B cell (primary cell): ENCODE results near the gene STIM1. TPM values are rescaled to one million over a fixed set of nuclear protein-coding genes. Genes with fewer than 3 reads are reported as not detected.

Source experiments
- ATAC-seq: fragments of 200-7000 bp; cut with Tn5 transposase; one replicate; pipeline ENCODE4 v1.10.0; 2021; ENCODE audit warnings: low read depth, mild to moderate bottlenecking, moderate number of reproducible peaks, moderate library complexity
- CTCF ChIA-PET: fragments of 350-600 bp; sonication (Branson Sonifier 250); formaldehyde crosslinking; loops from one replicate; lab custom pipeline; 2021; ENCODE audit warnings: antibody characterized with exemption, inconsistent platforms; lab: Charles Lee
- POLR2A ChIA-PET: fragments of 350-600 bp; sonication (Branson Sonifier 250); formaldehyde crosslinking; loops from one replicate; lab custom pipeline; 2021; ENCODE audit warnings: antibody characterized with exemption; lab: Charles Lee
- DNase-seq: peaks from one replicate; pipeline ENCODE4 v3.0.0; 2013
- H2AFZ ChIP-seq: 2 replicates; pipeline ENCODE4 v1.6.1; 2012; ENCODE audit warnings: mild to moderate bottlenecking, low read depth, low read length; ENCODE audit not compliant: insufficient read depth, poor library complexity, severe bottlenecking
- H3K27ac ChIP-seq, 2 donors: 1 replicate in 1 of 2; 2 replicates in 1 of 2; pipeline ENCODE4 v1.5.1; 2012 to 2013; ENCODE audit warnings: low read length in 2 of 2, mild to moderate bottlenecking in 2 of 2, moderate library complexity in 1 of 2
- H3K27me3 ChIP-seq, 4 experiments: fragments of 200-600 bp in 1 of 4; sonication (generic) in 1 of 4; replicated peaks in 1 of 4; 1 replicate in 2 of 4; 2 replicates in 2 of 4; pipeline versions ENCODE4 v1.6.1 to v1.7.0; 2013 to 2016; ENCODE audit warnings: low read length in 3 of 4, mild to moderate bottlenecking in 2 of 4, mixed read lengths in 1 of 4, moderate library complexity in 1 of 4; ENCODE audit not compliant: insufficient read depth in 4 of 4, control insufficient read depth in 3 of 4; ENCODE audit errors: control extremely low read depth in 1 of 4
- H3K36me3 ChIP-seq, 2 experiments: replicated peaks in 1 of 2; 1 replicate in 1 of 2; 2 replicates in 1 of 2; pipeline versions ENCODE4 v1.6.1 to v1.7.1; 2013; ENCODE audit warnings: low read length in 1 of 2; ENCODE audit not compliant: insufficient read depth in 2 of 2, control insufficient read depth in 1 of 2; ENCODE audit errors: control extremely low read depth in 1 of 2, extremely low read depth in 1 of 2
- H3K4me1 ChIP-seq, 2 donors: fragments of 200-600 bp in 1 of 2; sonication (generic) in 1 of 2; 1 replicate in 1 of 2; 2 replicates in 1 of 2; pipeline versions ENCODE4 v1.5.1 to v1.6.1; 2013 to 2017; ENCODE audit warnings: low read length in 2 of 2; ENCODE audit not compliant: control insufficient read depth in 2 of 2, insufficient read depth in 2 of 2
- H3K4me2 ChIP-seq: replicated peaks from 2 replicates; pipeline ENCODE3; 2012; ENCODE audit warnings: mild to moderate bottlenecking, low read depth, low read length; ENCODE audit not compliant: poor library complexity, severe bottlenecking
- H3K4me3 ChIP-seq, 5 experiments: fragments of 200-600 bp in 1 of 5; sonication (generic) in 1 of 5; 1 replicate in 3 of 5; 2 replicates in 2 of 5; pipeline versions ENCODE4 v1.5.1 to v1.7.0; 2011 to 2016; ENCODE audit warnings: low read length in 4 of 5, mild to moderate bottlenecking in 4 of 5, low read depth in 2 of 5, control low read depth in 1 of 5, moderate library complexity in 1 of 5; ENCODE audit not compliant: insufficient read depth in 1 of 5; ENCODE audit errors: control extremely low read depth in 1 of 5, extremely low read depth in 1 of 5
- H3K79me2 ChIP-seq: fragments of 200-600 bp; sonication (generic); one replicate; pipeline ENCODE4 v1.6.0; 2016; ENCODE audit warnings: low read length; ENCODE audit not compliant: control insufficient read depth, insufficient read depth
- H3K9ac ChIP-seq: fragments of 200-600 bp; sonication (generic); 2 replicates; pipeline ENCODE4 v1.6.1; 2017; ENCODE audit warnings: mild to moderate bottlenecking, low read length, moderate library complexity
- H3K9me3 ChIP-seq, 3 donors: one replicate each; pipeline versions ENCODE4 v1.6.1 to v1.7.1; 2013; ENCODE audit warnings: low read length in 2 of 3; ENCODE audit not compliant: control insufficient read depth in 2 of 3, insufficient read depth in 1 of 3; ENCODE audit errors: control extremely low read depth in 1 of 3
- H4K20me1 ChIP-seq: 2 replicates; pipeline ENCODE4 v1.6.0; 2012; ENCODE audit warnings: mild to moderate bottlenecking, low read length; ENCODE audit not compliant: insufficient read depth, control insufficient read depth, poor library complexity, severe bottlenecking
- H3K27ac Mint-ChIP-seq: one replicate; pipeline ENCODE4 v1.8.0; 2021; ENCODE audit warnings: mixed read lengths
- H3K27me3 Mint-ChIP-seq: one replicate; pipeline ENCODE4 v1.8.0; 2021; ENCODE audit warnings: mixed read lengths
- H3K4me1 Mint-ChIP-seq: one replicate; pipeline ENCODE4 v1.8.0; 2021; ENCODE audit warnings: mixed read lengths
- H3K4me3 Mint-ChIP-seq: one replicate; pipeline ENCODE4 v1.8.0; 2021; ENCODE audit warnings: mixed read lengths
- H3K9me3 Mint-ChIP-seq: one replicate; pipeline ENCODE4 v1.8.0; 2022; ENCODE audit warnings: mixed read lengths; ENCODE audit not compliant: insufficient read depth
- CTCF ChIP-seq: fragments of 200-600 bp; IDR thresholded peaks from one replicate; pipeline ENCODE4 v1.8.0; 2022; ENCODE audit warnings: antibody characterized with exemption, mild to moderate bottlenecking
- EZH2 ChIP-seq: IDR thresholded peaks from 2 replicates; pipeline ENCODE4 v1.6.1; 2012; ENCODE audit warnings: borderline replicate concordance, low read depth, mild to moderate bottlenecking, moderate library complexity, low read length; ENCODE audit not compliant: insufficient read depth, poor library complexity, severe bottlenecking
- WGBS: methylation state at CpG from one replicate; pipeline ENCODE4 v1.1.5; 2013; ENCODE audit warnings: missing lambda C conversion rate; ENCODE audit not compliant: insufficient coverage; 5-methylcytosine and 5-hydroxymethylcytosine counted together
- intact Hi-C: fragments of 100-400 bp; cut with micrococcal nuclease; formaldehyde crosslinking; loops from one replicate; pipeline ENCODE4 v1.10.0; 2022
- polyA plus RNA-seq: library from polyadenylated mRNA; depleted of rRNA; stranded (reverse); fragments of >200 nt; gene quantifications from 2 replicates; pipeline ENCODE4 v1.2.3, GENCODE V29; 2012
- total RNA-seq, 2 donors: library from RNA; stranded (reverse); fragments of 120-200 nt in 1 of 2; gene quantifications; 1 replicate in 1 of 2; 2 replicates in 1 of 2; pipeline versions ENCODE4 v1.2.3 to v1.2.4, GENCODE V29; 2013 to 2022

Gene STIM1
- total and polyA plus RNA-seq, 2 donors (not counting 1 experiment from before 2014, with no cell fraction given): 59.4 to 76.7 TPM

GRCh38 chr11:3893311-3893710 lies 37.8 kb downstream of the STIM1 start:
- peak overlapping the region; percentile 32 for H3K9ac ChIP-seq
- no CpG with 5 or more reads among the region's 2 CpGs for WGBS
- peak overlapping the region; percentile 75 for H3K4me2 ChIP-seq
- ChIA-PET CTCF (interaction anchor here (0.7 to 6.4 kb wide), 9 partner anchors 15 to 85 kb away, joined by 3 to 71 read pairs (median 3); partner anchors contain the start of genes PGAP2, RHOG and STIM1), POLR2A (interaction anchor here (0.8 to 2.4 kb wide), 3 partner anchors 13 to 38 kb away, joined by 4 to 25 read pairs (median 16); partner anchors contain the start of gene STIM1)
- no peaks in the 10 kb centered on the region for H3K27me3 Mint-ChIP-seq
- TF ChIP-seq EZH2: no peak
- no peak for TF ChIP-seq CTCF
- intact Hi-C loops: loop anchor here (5.0 kb wide), 1 partner anchor 54 kb away; no protein-coding TSS in a partner anchor
- no peak for DNase-seq
- H3K9me3 Mint-ChIP-seq: no peaks in the 10 kb centered on the region
- H3K27me3 ChIP-seq: no peaks in the 10 kb centered on the region
- peak overlapping the region; percentile 78 for H3K4me3 Mint-ChIP-seq
- H3K79me2 ChIP-seq: peaks cover 78% of the 10 kb centered on the region
- H3K4me3 ChIP-seq: peak overlapping the region in 4 of 5 experiments; percentile 21 to 53 (median 23)
- H3K4me1 Mint-ChIP-seq: peaks cover 78% of the 10 kb centered on the region
- no peak for ATAC-seq
- H3K27ac Mint-ChIP-seq: peak overlapping the region; percentile 89
- H3K36me3 ChIP-seq: no peaks in the 10 kb centered on the region
- H2AFZ ChIP-seq: no peak overlapping the region
- H3K9me3 ChIP-seq: no peaks in the 10 kb centered on the region
- peaks cover 3% of the 10 kb centered on the region for H4K20me1 ChIP-seq
- peak overlapping the region; percentile 71 to 82 for H3K27ac ChIP-seq
- peaks cover 76 to 81% of the 10 kb centered on the region in 2 donors for H3K4me1 ChIP-seq

GRCh38 chr11:3894128-3894731 lies 38.8 kb downstream of the STIM1 start:
- Mint-ChIP-seq H3K4me3 (peak overlapping the region; percentile 78), H3K27me3 (no peaks in the 10 kb centered on the region), H3K9me3 (no peaks in the 10 kb centered on the region), H3K4me1 (peaks cover 70% of the 10 kb centered on the region), H3K27ac (peak overlapping the region; percentile 89)
- TF ChIP-seq CTCF (no peak), EZH2 (no peak)
- H3K4me2 ChIP-seq: peak overlapping the region; percentile 75
- ChIA-PET CTCF (interaction anchor here (0.6 to 6.4 kb wide), 17 partner anchors 9 to 179 kb away, joined by 3 to 71 read pairs (median 5); partner anchors contain the start of genes PGAP2, RHOG and STIM1), POLR2A (interaction anchor here (0.6 to 2.4 kb wide), 13 partner anchors 9 to 1494 kb away, joined by 3 to 25 read pairs (median 4); partner anchors contain the start of genes STIM1 and TSSC4)
- H3K4me1 ChIP-seq: peaks cover 67 to 72% of the 10 kb centered on the region in 2 donors
- H3K4me3 ChIP-seq: peak overlapping the region in 4 of 5 experiments; percentile 23 to 53 (median 32)
- no peaks in the 10 kb centered on the region for H4K20me1 ChIP-seq
- intact Hi-C loops: loop anchor here (1.0 to 5.0 kb wide), 6 partner anchors 9 to 53 kb away; no protein-coding TSS in a partner anchor
- peak; percentile 95 for DNase-seq
- H3K9ac ChIP-seq: peak overlapping the region; percentile 32
- H3K36me3 ChIP-seq: no peaks in the 10 kb centered on the region
- H3K79me2 ChIP-seq: peaks cover 69% of the 10 kb centered on the region
- H3K27ac ChIP-seq: peak overlapping the region; percentile 71 to 82
- peak; percentile 98 for ATAC-seq
- H2AFZ ChIP-seq: no peak overlapping the region
- no peaks in the 10 kb centered on the region for H3K27me3 ChIP-seq
- no peaks in the 10 kb centered on the region for H3K9me3 ChIP-seq
- 0% methylated on average over 2 of the region's 5 CpGs for WGBS
